HG03442 (cell line): ENCODE results near the gene TP53TG5.

Source experiments
- ATAC-seq: cut with Tn5 transposase; IDR thresholded peaks from one replicate; pipeline ENCODE4 v1.9.1; 2021; ENCODE audit warnings: mild to moderate bottlenecking, moderate library complexity; ENCODE audit not compliant: unreplicated experiment

TP53TG5 gene

DNA sequence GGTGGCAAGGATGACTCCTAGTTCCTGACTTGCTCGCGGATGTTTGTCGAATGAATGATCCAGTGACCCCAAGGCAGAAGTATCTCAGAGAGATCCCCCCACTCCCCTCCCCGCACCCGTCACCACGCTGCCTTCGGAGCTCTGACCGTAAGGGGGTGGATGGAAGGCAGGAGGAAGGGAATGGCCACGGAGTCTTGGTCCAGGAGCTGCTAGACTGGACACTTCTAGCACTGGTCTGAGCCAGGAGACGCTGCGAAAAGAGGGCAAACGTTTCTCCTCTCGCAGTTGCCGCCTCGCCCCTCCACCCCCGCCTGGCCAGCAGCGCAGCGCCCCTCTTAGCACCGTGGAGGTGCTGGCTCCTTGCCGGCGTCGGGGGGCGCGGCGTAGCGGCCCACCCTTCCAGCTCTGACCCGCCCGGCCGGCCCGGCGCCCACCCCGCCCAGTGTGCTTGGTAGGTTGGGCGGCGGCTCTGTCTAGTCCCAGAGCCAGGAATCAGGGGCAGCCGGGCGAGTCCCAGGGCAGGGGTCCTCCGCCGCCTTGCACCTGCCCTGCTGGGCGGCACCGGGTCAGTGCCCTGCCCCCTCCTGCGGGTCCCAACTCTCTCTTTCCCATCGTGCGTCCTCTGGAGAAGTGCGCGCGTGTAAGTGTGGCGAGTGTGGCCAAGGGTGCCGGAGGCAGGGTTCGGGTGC is 27.6 kb upstream of the TP53TG5 start:
- no peak for ATAC-seq

DNA sequence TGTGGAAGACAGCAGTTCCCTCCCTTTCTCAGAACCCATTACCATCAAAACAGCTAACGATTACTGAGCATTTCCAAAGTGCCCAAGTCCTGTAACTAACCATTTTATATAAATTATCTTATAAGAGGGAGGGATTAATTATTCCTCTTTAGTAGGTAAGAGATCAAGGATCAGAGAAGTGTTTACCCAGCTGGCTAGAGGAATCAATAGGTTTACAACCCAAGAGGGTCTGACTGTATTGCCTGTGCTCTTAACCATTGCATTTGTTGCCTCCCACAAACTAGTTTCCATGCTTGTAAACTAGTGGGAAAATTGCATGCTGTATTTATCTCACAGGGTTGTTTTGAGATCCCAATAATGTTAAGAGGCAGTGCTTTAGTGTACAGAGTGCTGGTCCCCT is 26.3 kb upstream of the TP53TG5 start:
- no peak for ATAC-seq

DNA sequence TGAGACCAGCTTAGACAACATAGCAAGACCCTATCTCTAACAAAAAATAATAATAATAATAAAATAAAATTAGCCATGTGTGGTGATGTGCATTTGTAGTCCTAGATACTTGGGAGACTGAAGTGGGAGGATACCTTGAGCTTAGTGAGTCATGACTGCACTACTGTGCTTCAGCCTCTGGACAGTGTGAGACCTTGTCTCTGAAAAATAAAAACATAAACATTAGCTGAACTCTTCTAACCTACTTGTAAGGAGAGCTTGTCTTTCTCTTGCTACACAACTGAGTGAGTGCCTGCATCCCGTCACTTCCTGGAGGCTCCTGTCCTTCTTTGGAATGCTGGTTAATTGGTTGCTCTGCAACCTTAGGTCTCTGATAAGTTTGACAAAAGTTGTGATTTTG is 24.8 kb upstream of the TP53TG5 start:
- no peak for ATAC-seq

GRCh38 chr20:45400346-45401031 is 22.4 kb upstream of the TP53TG5 start:
- ATAC-seq = no peak

DNA sequence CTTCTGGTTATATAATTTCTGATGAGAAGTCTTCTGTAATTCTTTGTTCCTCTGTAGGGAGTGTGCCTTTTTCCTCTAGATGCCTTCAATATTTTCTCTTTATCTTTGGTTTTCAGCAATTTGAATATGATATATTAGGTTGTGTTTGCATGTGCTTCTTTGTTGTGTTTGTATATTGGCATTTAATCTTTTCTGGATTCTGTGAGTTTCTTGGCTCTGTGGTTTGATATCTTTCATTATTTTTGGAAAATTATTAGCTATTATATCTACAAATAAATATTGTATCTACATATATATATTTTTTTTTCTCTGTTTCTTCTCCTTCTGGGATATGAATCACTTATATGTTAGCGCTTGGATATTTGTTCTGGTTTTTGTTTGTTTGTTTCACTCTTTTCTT is 20.9 kb upstream of the TP53TG5 start:
- no peak for ATAC-seq

DNA sequence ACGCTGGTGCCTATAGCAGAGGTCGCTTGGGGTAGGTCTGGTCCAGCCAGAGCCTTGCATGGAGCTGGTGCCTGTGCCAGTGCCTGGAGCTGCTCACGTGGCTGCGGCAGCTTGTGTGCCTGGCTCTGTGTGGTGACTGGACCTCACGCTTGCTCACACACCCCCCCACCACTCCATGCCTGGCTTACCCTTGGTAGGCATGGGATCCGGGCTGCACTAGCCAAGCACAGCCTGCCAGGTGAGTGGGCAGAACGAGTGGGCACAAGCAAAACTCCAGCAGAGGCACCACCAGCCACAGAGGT is 16.9 kb upstream of the TP53TG5 start:
- ATAC-seq = no peak

DNA sequence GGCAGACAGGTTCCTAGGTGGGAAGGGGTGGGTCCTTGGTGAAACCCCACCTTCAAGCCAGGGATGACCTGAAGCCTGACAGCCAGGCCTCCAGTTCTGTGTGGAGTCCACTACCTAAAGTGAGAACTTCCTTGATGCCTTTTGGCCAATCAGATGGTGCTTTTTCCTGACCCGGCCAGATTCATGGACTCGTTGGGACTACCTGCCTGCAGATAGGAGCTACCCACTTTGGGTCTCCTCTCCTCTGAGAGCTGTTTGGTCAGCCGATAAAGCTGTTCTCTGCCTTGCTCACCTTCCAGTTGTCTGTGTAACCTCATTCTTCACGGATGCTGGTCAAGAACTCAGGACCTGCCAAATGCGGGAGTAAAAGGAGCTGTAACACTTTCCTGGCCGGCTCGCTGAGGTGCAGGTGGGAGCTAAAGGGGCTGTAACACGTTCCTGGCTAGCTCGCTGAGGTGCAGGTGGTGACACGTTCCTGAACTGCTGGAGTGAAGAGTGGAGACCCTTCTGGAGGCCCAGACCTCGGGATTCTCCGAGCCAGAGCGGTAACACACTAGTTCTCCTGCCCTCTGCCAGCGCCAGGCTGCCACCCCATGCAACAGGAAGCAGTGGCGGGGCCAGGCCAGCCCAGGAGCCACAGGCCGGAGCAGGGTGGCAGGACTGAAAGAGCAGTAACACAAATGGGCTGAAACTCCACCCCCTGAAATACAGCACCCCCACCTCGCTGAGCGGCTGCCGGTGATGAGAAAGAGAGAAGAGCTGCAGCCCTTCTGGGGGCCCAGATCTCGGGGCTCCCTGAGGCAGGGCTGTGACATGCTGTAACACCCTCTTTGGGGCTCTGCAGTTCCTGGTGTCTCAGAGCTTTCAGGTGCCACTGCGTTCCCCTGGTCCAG is 16.3 kb upstream of the TP53TG5 start:
- ATAC-seq = no peak

GRCh38 chr20:45392733-45393132 is 14.6 kb upstream of the TP53TG5 start:
- ATAC-seq = no peak

- no peak for ATAC-seq
These were observed 13.4 kb upstream of the TP53TG5 start for GRCh38 chr20:45391559-45391958.

DNA sequence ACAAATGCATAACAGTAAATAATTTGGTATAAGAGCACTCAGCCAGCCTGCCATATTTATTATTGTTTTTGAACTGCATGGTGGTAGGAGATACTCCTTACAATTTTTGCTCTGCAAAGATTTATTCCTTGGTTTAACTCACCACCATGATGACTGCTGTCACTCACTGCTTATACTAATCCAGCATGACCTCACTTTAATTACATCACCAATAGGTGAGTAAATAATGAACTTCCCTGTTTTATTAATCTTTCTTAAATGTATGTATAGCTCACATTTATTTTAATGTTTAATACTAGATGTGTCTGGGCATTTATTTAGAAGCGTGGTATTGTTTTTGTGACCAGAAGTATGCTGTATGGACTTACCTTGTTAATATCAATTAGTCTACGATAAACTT is 12.8 kb upstream of the TP53TG5 start:
- no peak for ATAC-seq

GRCh38 chr20:45387274-45387673 is 9.1 kb upstream of the TP53TG5 start:
- no peak for ATAC-seq

DNA sequence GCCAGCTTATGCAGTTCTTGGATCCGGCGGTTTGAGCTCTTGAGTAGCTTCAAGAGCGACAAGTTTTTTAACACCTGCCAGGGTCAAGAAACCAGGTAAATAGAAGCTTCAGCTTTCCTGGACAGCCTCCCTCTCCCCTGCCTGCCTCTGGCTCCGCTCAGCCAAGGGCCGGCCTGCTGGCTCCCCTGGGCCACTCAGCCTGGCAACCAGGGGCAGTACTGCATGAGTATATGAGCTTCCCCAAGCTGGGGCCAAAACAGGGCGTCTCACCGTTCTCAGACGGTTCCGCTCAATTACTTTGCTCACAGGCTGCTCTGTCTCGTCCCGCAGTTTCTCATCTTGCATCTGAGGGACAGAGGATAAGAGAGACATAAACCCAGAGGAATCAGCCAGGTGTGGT is 856 bp downstream of the TP53TG5 start:
- ATAC-seq = no peak

DNA sequence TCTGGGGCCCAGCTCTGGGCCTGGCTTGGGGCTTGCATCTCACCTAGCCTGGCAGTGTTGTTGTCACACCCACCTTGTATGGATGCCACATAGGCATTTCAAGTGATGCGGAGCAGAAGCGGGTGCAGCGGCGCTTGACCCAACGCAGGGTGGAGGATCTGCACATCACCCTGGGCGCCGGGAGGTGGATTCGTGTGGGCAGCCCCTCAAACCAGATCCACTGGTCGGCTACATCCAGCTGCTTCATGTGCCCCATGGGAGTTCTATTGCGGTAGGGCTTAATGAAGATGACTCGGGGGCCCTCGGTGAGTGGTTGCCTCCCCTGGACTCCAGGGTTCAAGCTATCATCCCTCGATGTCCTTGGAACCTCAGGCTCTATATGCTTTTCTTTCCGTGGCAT is 3.2 kb downstream of the TP53TG5 start:
- no peak for ATAC-seq

- no peak for ATAC-seq
These were observed 4.0 kb downstream of the TP53TG5 start for GRCh38 chr20:45374101-45374467.

GRCh38 chr20:45373353-45374100 is 4.6 kb downstream of the TP53TG5 start:
- peak; percentile 60 for ATAC-seq

- ATAC-seq = no peak
These were observed 5.3 kb downstream of the TP53TG5 start for GRCh38 chr20:45372646-45373352.

DNA sequence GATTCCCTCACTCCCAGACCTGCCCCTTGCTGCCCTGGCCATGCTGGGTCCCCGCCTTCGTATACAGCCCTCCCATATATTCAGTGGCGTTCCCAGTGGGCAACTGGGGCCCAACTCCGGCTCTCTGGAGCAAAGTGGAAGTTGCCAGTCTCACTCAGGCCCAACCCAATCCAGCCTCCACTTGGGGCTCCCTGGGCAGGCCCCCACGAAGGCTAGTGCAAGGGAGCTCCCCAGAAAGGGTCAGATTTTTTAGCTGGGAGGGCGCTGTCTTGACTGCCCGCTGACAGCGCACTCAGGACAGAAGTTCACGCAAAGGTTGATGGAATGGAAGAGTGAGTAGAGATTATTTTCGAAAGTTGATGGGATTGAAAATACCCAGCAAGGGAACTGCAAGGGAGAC is 5.9 kb downstream of the TP53TG5 start:
- no peak for ATAC-seq

DNA sequence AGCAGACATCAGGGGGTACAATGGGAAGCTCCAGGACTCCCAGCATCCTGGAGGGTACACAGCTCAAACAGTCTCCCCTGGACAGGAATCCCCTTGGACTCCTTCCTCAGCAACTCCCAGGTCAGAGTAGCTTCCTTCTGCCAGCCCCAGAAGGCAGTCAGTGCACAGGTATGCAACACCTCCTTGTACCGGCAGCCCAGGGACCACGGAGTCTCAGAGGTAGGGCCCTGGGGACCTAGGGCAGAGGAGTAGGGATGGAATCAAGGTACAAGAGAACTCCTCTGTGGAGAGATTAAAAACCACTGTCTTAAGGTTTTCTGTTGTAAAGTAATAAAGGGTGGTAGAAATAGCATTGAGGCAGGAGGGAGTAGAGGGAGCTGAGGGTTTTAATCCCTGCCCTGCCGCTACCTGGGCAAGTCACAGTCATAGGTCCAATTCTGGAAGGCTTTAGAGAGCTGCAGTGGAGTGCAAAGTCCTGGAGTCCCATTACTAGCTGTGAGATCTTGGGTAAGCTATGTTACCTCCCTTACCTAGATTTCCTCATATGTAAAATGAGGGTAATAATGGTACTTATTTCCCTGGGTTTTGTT is 7.5 kb downstream of the TP53TG5 start:
- no peak for ATAC-seq

- ATAC-seq = peak; percentile 73
These were observed 9.7 kb downstream of the TP53TG5 start for GRCh38 chr20:45368221-45368980.

DNA sequence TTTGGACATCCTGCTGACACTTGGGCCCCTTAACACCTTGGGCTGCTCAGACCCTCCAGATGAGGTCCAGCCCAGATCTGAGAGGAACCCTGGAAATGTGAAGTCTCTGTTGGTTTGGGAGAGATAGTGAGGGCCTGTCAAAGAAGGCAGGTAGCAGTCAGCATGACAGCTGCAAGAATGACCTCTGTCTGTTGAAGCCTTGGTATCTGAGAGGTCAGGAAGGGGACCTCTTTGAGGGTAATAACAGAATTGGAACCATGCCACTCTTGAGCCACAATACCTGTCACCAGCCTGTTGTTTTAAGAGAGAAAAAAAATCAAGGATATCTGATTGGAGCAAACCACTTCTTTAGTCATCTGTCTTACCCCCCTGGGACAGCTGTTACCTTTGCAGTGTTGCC is 11.0 kb downstream of the TP53TG5 start:
- no peak for ATAC-seq
